C4-2B (cell line): Measurements from ENCODE around the gene CFAP20DC.
"Not testable (repeated sequence)": the region's sequence is repeated elsewhere in the genome, so short reads cannot be mapped to it uniquely, and the experiment has no call there.

ENCODE experiments used
- H3K27ac ChIP-seq: fragments of 450-650 bp; 2 replicates; pipeline ENCODE4 v1.5.1; 2017
- ZFX ChIP-seq: fragments of 450-650 bp; IDR thresholded peaks from 2 replicates; pipeline ENCODE4 v1.6.1; 2017
- TF ChIP-seq, protein P1 (sequence below): fragments of 450-650 bp; conservative IDR thresholded peaks from 2 replicates; pipeline ENCODE4 v1.5.1; 2017; ENCODE audit warnings: mild to moderate bottlenecking

The CFAP20DC gene

DNA sequence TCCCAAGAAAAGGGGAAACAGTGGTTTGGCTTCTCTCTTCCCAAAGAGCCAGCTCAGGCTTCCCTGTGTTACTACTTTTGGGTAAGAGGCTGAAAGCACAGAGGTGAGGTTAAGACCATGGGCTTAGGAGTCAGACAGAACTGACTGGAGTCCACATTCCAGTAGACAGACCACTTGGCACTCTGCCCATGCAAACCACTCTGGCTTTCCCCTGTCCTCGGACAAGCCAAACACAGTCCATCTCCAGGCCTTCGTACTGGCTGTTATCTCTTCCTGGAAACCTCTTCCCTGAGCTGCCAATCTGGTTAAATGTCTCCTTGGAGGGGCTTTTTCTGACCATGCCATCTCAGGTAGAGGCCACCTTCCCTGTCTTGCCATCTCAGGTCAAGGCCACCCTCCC is 330.1 kb downstream of the CFAP20DC start:
- H3K27ac ChIP-seq: no peak overlapping the region
- TF ChIP-seq, protein P1, sequence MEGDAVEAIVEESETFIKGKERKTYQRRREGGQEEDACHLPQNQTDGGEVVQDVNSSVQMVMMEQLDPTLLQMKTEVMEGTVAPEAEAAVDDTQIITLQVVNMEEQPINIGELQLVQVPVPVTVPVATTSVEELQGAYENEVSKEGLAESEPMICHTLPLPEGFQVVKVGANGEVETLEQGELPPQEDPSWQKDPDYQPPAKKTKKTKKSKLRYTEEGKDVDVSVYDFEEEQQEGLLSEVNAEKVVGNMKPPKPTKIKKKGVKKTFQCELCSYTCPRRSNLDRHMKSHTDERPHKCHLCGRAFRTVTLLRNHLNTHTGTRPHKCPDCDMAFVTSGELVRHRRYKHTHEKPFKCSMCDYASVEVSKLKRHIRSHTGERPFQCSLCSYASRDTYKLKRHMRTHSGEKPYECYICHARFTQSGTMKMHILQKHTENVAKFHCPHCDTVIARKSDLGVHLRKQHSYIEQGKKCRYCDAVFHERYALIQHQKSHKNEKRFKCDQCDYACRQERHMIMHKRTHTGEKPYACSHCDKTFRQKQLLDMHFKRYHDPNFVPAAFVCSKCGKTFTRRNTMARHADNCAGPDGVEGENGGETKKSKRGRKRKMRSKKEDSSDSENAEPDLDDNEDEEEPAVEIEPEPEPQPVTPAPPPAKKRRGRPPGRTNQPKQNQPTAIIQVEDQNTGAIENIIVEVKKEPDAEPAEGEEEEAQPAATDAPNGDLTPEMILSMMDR: no peak
- no peak for TF ChIP-seq ZFX

DNA sequence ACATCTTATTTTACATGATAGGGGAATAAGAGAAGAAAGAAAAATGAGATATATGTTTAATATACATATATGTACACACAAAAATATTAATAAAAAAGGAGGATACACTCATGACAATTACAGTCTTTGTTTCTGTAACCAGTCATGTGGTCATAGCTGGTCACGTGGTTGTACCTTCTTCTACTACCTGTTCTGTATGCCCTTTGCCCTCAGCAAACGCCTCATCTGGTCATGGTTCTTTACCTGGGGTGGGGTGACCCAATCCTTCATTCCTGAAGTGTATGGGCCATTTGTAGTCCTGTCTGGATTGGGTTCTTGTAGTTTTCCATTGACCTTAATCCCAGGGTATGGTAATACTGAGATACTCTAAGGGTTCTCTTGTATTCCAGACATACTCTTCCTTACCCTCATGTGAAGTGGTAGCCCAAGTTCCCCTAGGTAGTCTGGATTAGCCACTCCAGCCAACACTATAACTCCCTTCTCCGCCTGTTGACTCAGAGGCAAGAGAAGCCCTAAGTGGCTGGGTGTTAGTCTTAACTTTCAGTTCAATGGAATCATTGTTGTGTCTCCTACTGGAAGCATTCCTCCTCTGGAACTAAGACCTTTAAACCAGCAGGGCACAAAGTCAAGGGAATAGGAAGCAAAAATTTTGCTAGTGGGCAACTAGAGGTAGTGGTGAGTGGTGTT is 336.0 kb downstream of the CFAP20DC start:
- no peak overlapping the region for H3K27ac ChIP-seq
- no peak for TF ChIP-seq ZFX
- TF ChIP-seq, protein P1: no peak

DNA sequence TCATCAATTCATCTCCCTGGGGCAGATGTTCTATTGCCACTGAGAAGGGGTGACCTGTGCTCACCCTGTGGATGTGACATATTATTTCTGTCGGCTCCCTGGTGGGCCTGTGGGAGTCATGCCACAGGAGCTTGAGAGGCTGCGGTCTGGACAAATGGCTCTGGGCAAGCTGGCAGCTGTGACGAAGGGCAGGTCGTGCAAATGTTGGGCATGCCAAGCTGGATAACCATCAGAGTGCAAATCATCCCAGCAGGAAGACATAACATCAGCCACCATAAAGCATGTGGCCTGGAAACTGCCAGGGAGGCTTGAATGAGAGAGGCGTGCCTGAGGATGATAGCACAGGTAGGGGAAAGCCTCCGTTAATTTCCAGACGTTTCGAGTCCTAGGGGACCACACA is 338.0 kb downstream of the CFAP20DC start:
- TF ChIP-seq ZFX: no peak
- TF ChIP-seq, protein P1: no peak
- H3K27ac ChIP-seq: no peak overlapping the region

DNA sequence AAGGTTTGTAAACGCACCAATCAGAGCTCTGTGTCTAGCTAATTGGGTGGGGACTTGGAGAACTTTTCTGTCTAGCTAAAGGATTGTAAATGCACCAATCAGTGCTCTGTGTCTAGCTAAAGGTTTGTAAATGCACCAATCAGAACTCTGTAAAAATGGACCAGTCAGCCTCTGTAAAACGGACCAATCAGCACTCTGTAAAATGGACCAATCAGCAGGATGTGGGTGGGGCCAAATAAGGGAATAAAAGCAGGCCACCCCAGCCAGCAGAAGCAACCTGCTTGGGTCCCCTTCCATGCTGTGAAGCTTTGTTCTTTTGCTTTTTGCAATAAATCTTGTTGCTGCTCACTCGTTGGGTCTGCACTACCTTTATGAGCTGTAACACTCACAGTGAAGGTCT is 340.8 kb downstream of the CFAP20DC start:
- not testable (repeated sequence) for H3K27ac ChIP-seq

DNA sequence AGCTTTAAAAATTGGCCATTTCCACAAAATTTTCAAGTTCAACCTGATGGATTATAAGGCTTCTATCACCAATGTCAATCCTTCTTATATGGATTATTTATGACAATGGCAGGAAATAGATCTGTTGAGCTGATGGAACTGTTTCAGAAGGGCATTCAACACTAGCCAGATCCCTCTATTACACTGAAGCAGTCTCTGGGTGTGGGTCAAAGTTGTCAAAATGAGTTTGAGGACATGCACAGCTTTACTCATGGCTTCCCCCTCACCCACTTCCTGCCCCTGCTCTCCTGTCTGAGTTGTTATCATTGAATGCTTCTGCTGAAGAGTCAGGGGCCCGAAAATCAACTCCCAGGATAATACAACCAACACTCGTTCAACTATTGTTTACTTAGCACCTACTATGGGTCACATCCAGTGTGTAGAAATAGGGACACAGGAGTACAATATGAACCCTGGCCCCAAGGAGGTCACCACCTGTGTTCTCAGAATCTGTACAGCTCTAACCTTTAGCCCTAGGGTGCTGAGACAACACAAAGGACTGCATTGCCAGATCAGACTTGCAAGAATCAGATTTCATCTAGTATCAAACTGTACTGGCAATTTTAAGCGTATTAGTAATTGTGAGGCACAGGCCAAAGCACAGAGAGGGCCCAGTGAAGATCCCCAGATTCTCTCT is 341.6 kb downstream of the CFAP20DC start:
- H3K27ac ChIP-seq: no peak overlapping the region
- TF ChIP-seq, protein P1: no peak
- TF ChIP-seq ZFX: no peak

DNA sequence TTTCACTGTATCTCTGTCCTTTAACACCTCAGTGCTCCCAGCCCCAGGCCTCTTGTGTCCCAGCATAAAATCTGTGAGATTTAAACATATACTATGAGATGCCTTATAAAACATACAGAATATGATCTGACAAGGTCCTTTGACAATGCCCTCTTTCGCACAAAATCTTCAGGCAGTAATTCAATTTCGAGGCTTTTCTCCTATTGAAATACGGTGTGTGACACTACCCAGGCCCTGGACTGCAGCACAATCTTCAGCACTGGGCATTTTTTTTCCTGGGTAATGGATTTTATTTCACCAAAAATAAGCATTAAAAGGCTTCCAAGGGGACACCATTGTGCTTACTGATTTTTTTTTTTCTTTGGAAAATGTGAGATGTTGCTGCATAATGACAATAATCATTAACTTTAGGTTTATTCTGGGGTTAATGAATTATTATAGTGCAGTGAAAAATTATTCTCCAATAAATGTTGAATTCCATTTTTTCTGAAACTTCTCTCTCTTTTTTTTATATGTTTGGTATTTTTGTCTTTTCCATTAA is 342.4 kb downstream of the CFAP20DC start:
- TF ChIP-seq ZFX: no peak
- TF ChIP-seq, protein P1: no peak
- H3K27ac ChIP-seq: no peak overlapping the region

DNA sequence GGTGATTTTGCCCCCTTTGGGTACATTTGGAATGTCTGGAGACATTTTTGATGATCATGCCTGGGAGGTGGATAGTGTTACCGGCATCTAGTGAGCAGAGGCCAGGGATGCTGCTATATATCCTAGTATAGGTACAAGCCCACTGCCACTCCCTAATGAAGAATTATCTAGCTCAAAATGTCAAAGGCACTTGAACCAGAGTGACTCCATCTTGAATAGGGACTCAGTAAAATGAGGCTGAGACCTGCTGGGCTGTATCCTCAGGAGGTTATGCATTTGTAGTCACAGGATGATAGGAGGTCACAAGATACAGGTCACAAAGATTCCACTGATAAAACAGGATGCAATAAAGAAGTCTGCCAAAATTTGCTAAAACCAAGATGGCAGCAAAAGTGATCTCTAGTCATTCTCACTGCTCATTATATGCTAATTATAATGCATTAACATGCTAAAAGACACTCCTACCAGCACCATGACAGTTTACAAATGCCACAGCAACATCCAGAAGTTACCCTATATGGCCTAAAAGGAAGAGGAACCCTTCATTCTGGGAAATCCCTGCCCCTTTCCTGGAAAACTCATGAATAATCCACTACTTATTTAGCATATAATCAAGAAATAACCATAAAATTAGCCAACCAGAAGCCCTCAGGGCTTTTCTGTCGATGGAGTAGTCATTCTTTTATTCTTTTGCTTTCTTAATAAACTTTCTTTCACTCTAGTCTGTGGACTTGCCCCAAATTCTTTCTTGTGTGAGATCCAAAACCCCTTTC is 343.2 kb downstream of the CFAP20DC start:
- no peak overlapping the region for H3K27ac ChIP-seq
- TF ChIP-seq ZFX: no peak
- TF ChIP-seq, protein P1: no peak
